ENCODE results near the gene BACH2. TPM values are rescaled to one million over a fixed set of nuclear protein-coding genes. Genes with fewer than 3 reads are reported as not detected.

The BACH2 gene
- total and polyA plus RNA-seq, 2 of the 4 experiments (the other 2 are of a cell fraction): 1.3 to 1.4 TPM

DNA sequence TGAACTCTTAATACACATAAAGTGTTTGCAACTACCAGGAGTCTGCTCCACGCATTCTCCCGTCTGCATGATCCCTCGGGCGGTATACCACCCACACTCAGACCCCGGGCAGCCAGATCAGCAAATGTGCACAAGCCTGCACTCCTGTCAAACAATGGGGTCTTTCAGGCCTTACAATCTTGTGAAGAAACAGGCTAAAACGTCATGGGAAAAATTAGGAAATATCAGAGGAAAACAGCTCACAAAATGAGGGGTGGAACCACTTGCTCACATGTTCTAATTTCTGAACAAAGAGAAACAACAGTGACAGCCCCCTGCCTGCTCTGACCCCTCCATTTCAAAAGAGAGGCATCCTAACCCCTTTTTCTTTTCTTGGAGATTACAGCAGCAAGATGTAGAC lies 69.4 kb downstream of the BACH2 start:
- no peak overlapping the region for H3K56ac ChIP-seq (ENCODE audit: extremely low read depth, insufficient read depth, low read length)
- no peaks in the 10 kb centered on the region for H3K27me3 ChIP-seq (ENCODE audit: control insufficient read depth, insufficient read depth, low read length)
- no peak overlapping the region for H2BK5ac ChIP-seq (ENCODE audit: low read depth, low read length, poor library complexity, severe bottlenecking)
- H3K9me1 ChIP-seq (ENCODE audit: insufficient read depth, low read length): no peaks in the 10 kb centered on the region
- no peaks in the 10 kb centered on the region for H4K20me1 ChIP-seq (ENCODE audit: insufficient read depth, low read length)
- peak overlapping the region; percentile 32; the same call in 1 of the 2 replicates for H4K5ac ChIP-seq (ENCODE audit: low read depth, low read length)
- intact Hi-C loops (cut with micrococcal nuclease) (no loop called here), dilution Hi-C loops (cut with HindIII; ENCODE audit: low sequenced_read_pairs, unreplicated experiment) (no loop called here), in situ Hi-C loops (cut with MboI; ENCODE audit: low sequenced_read_pairs) (no loop called here)
- H3K18ac ChIP-seq (ENCODE audit: low read depth, low read length): peak overlapping the region; percentile 71
- H2BK20ac ChIP-seq (ENCODE audit: low read depth, low read length): 0 out of 2 replicates have a peak overlapping the region, but pooled peaks have one; percentile 52
- H3K36me3 ChIP-seq (ENCODE audit: control insufficient read depth, insufficient read depth, low read length): no peaks in the 10 kb centered on the region
- no peak overlapping the region; the same call in 1 of the 2 replicates for H2BK120ac ChIP-seq (ENCODE audit: low read depth, low read length)
- CTCF ChIA-PET: no interaction called here
- peaks cover 10% of the 10 kb centered on the region for H3K4me1 ChIP-seq (ENCODE audit: control insufficient read depth, insufficient read depth, low read length)
- no peak overlapping the region for H3K4me2 ChIP-seq (ENCODE audit: low read depth, low read length)
- no peak overlapping the region for H3K9ac ChIP-seq (ENCODE audit: low read depth, low read length)
- no TSS peak for BruUV-seq (replicated peaks)
- no peak overlapping the region for H3K4me3 ChIP-seq (ENCODE audit: insufficient read depth, low read depth, low read length)
- no peak for TF ChIP-seq MAZ (IDR thresholded peaks at IDR 0.05; ENCODE audit: borderline replicate concordance, low read depth, low read length)
- TF ChIP-seq, protein P1, sequence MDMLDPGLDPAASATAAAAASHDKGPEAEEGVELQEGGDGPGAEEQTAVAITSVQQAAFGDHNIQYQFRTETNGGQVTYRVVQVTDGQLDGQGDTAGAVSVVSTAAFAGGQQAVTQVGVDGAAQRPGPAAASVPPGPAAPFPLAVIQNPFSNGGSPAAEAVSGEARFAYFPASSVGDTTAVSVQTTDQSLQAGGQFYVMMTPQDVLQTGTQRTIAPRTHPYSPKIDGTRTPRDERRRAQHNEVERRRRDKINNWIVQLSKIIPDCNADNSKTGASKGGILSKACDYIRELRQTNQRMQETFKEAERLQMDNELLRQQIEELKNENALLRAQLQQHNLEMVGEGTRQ (IDR thresholded peaks at IDR 0.05; ENCODE audit: low read depth, low read length): no peak
- no peak for TF ChIP-seq MAFK (IDR thresholded peaks at IDR 0.05; ENCODE audit: low read depth, low read length)
- TF ChIP-seq SMC3 (IDR thresholded peaks at IDR 0.05; ENCODE audit: low read depth, low read length): no peak
- no peak for TF ChIP-seq RFX5 (IDR thresholded peaks at IDR 0.05; ENCODE audit: low read depth, low read length)
- no peak for TF ChIP-seq RCOR1 (IDR thresholded peaks at IDR 0.05; ENCODE audit: insufficient replicate concordance, low read length)
- no peak for TF ChIP-seq BHLHE40 (IDR thresholded peaks at IDR 0.05; ENCODE audit: low read depth, low read length)
- TF ChIP-seq, protein P2, sequence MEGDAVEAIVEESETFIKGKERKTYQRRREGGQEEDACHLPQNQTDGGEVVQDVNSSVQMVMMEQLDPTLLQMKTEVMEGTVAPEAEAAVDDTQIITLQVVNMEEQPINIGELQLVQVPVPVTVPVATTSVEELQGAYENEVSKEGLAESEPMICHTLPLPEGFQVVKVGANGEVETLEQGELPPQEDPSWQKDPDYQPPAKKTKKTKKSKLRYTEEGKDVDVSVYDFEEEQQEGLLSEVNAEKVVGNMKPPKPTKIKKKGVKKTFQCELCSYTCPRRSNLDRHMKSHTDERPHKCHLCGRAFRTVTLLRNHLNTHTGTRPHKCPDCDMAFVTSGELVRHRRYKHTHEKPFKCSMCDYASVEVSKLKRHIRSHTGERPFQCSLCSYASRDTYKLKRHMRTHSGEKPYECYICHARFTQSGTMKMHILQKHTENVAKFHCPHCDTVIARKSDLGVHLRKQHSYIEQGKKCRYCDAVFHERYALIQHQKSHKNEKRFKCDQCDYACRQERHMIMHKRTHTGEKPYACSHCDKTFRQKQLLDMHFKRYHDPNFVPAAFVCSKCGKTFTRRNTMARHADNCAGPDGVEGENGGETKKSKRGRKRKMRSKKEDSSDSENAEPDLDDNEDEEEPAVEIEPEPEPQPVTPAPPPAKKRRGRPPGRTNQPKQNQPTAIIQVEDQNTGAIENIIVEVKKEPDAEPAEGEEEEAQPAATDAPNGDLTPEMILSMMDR (conservative IDR thresholded peaks at IDR 0.05; ENCODE audit: low read depth, low read length): no peak
- no peak for TF ChIP-seq MXI1 (IDR thresholded peaks at IDR 0.05; ENCODE audit: borderline replicate concordance, low read depth, low read length)
- TF ChIP-seq CHD1 (IDR thresholded peaks at IDR 0.05; ENCODE audit: low read depth, low read length): no peak
- no peak for TF ChIP-seq NFE2L2 (IDR thresholded peaks at IDR 0.05; ENCODE audit: low read depth, low read length)
- H3K14ac ChIP-seq (replicated peaks; ENCODE audit: low read depth, low read length): no peak overlapping the region; the same call in 1 of the 2 replicates
- DNase-seq (no peak), ATAC-seq (ENCODE audit: low read depth) (no peak)
- H4K91ac ChIP-seq (ENCODE audit: insufficient read depth, low read depth, low read length): no peak overlapping the region
- WGBS, 2 experiments (ENCODE audit: extremely low coverage in 2 of 2, insufficient read length in 1 of 2): 100% methylated on average over 2 of the region's 6 CpGs; no CpG with 5 or more reads in 1 of the 2 experiments
- H4K8ac ChIP-seq (ENCODE audit: low read depth in 2 of 2, low read length in 2 of 2): no peak overlapping the region; a peak in 1 of 4 replicates
- H3K27ac ChIP-seq (ENCODE audit: insufficient read depth, low read length): no peak overlapping the region
- no peaks in the 10 kb centered on the region for H3K79me1 ChIP-seq (ENCODE audit: low read depth in 1 of 2, low read length in 2 of 2)
- peaks cover 4% of the 10 kb centered on the region; the same call in 1 of the 2 replicates for H3K9me3 ChIP-seq (ENCODE audit: control insufficient read depth, insufficient read depth, low read length)
- no peak overlapping the region; the same call in 1 of the 2 replicates for H3K4ac ChIP-seq (ENCODE audit: low read depth, low read length)
- POLR2A ChIA-PET (ENCODE audit: unreplicated experiment): no interaction called here
- H2AFZ ChIP-seq (replicated peaks; ENCODE audit: low read length, poor library complexity): no peak overlapping the region
- H2AK5ac ChIP-seq (ENCODE audit: low read depth, low read length): no peak overlapping the region
- H2BK15ac ChIP-seq (ENCODE audit: low read depth, low read length): no peak overlapping the region
- 0 out of 2 replicates have a peak overlapping the region, but pooled peaks have one; percentile 17 for H3K23ac ChIP-seq (ENCODE audit: low read depth, low read length)
- H2AK9ac ChIP-seq (replicated peaks; ENCODE audit: low read depth, low read length, poor library complexity): no peak overlapping the region
